ENCODE measurements around the gene NUDT22.
"Not testable (repeated sequence)": the region's sequence is repeated elsewhere in the genome, so short reads cannot be mapped to it uniquely, and the experiment has no call there.

The NUDT22 gene

DNA sequence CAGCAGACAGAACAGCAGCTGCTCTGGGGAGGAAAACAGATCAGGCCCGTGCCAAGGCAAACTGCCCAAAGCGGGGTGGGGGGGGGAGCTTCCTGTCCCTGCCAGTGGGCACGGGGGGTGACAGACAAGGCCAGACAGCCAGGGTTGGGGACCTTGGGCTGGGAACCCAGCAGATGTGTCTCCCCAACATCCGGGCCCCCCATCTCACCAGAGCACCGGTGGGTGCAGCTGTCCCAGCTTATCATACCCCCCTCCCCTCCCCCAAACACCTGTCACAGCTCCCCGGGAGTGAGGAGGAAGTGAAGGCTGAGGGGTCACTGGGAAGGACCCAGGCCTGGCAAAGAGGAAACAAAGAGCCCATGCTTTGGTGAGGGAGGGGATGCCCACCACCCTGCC lies 19.3 kb downstream of the NUDT22 start:
- FAIRE-seq: no peak

DNA sequence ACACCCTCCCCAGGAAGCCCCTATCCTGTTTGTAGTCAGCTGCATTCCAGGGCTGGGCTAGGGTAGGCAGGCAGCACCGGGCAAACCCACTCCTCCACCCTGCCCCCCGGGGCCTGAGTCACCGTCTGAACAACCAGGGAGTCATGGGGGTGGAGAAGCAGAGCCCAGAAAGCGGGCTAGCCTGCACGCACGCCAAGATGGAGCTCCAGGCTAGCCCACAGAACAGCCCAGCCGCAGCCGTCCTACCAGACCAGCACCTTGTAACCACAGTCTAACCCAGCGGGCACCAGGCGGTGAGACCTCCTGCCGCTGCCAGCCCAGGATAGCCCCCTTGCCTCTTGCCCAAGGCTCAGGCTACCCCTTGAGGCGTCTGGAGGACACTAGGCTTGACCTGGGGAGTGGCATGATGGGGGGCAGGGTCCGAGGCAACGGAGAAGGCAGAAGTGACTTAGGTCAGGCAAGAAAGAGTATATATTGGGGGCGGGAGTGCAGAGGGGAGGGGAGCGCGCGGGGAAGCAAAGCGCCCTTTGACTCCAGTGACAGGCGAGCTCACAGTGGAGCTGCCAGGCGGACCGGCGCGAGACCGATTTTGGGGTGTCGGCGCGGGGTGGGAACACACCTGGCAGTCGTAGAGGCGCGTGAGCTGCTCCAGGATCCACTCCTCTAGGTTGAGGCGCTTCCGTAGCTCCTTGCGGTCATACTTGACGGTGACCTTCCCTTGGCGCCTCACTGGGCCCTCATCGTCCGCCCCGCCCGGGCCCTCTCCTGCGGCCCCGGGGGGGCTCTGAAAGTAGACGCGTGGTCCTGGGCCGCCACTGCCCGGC lies 19.9 kb downstream of the NUDT22 start:
- no peak for FAIRE-seq

DNA sequence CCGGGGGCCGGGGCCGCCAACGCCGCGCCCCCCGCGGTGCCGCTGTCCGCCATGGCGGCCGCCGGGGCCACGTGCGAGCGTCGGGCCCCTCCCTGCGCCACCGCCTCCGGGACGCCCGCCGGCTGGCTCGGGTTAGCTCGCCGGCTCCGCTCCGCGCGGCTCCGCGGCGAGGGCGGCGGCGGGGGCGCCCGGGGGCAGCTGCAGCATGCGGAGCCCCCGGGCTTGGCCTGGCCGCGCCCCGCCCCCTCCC lies 20.5 kb downstream of the NUDT22 start:
- not testable (repeated sequence) for FAIRE-seq

DNA sequence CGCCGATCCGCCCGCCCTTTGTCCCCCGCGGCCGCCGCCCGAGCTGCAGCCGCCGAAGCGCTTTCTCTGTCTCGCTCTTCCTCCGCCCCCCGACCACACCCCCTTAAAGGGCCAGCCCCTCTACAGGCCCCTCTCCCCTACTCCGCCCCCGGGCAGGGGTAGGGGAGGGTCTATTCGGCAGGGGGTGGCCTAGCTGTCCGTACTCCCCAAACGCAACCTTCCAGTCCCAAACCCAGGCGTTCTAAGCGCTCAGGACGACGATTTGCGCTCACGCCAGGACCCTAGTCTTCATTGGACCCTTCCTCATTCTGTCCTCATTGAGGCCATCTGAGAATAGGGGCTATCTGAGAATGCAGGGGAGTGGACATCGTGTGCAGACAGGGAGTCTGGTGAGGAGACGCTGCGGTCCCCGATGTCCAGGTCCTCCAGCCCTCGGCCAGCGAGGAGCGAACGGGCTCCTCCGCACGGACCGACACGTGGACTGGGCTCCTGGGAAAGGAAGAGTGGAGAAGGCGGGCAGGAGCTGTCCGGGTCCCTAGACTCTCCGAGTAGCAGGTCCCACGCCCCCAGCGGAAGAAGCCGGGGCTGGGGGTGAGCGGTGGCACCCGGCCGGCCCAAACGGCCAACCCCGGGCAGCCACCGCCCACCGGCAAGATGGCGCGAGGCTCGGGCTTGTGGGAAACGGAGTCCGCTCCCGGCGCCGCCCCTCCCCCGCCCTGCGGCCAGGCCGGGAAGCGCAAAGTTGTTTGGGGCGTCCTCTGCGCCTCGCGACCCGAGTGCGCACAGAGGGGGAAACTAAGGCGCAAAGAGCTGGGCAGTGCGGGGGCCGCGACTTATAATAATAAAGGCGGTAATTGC lies 21.0 kb downstream of the NUDT22 start, which contains the start of gene PPP1R14B:
Gene PPP1R14B (minus strand): TSS at position 73 of the 858 bp plus-strand sequence. CDS start 270 bp downstream, outside the sequence.
- FAIRE-seq: no peak

DNA sequence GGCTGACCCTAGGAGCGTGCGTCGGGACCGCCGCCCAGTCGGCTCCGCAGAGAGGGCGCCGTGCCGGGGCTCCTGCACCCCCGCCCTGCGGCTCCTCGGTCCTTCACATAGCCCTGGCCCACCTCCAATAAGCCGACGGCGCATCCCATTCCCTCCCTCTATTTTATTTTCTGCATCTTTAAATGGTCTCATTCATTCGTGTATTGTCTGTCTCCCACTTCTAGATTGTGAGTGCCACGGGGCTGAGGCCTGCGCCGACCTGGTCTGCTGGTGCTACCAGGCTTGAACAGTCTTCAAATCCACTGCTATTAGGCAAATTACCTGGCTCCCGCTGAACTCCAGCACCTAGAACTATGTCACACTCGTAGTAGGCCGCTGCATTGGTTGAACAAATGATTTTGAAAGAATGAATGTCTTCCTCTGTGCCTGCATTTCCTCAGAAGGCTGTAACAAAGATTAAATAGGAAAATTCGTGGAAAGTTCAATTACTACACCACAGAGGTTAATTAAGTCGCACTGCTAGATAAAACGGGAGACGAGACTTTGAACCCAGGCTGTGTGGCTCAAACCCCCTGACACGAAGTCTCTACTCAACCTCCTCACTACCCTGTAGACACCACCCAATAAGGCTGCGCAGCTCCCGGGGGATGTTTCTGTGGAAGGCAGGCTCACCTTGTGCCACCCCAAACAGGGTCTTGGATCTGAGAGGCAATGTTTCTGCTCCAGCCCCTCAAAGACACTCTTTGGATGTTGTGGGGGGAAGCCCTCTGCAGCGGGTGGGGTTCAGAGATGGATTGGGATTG lies 21.9 kb downstream of the NUDT22 start:
- FAIRE-seq: no peak

DNA sequence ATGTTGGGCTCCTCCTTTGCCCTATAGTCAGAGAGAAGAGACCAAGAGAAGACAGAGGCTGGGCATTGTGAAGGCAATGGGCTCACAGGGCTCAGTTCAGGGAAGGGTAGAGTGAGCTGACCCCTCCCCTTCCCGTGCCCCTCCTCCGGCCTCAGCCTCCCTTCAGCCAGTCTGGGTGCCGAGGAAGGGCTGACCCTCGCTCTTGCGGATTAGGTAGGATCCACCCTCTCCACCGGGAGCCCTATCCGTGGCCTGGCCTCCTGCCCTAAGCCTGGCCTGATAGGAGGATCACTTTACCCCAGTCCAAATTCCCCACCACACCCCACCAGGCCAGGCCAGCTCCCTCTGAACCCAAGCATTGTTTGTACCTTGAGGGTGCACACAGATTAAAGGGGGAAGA lies 22.5 kb downstream of the NUDT22 start:
- no peak for FAIRE-seq

DNA sequence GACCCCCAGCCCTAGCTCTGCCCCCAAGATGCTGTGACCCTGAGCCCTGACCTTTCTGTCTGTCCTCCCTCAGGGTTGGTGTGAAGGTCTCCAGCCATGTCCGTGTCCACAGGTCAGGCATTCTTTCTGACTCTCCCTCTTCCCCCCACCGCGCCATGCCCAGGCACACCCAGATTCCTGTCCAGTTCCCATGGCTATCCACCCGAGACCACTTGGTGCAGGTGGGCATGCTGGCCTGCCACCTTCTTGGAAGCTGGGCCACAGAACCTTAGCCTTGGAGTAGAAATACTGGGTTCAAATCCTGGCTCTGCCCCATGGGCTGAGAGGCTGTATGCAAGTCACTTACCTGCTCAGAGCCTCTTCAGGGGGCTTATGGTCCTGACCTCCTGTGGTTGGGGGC lies 23.0 kb downstream of the NUDT22 start:
- no peak for FAIRE-seq

DNA sequence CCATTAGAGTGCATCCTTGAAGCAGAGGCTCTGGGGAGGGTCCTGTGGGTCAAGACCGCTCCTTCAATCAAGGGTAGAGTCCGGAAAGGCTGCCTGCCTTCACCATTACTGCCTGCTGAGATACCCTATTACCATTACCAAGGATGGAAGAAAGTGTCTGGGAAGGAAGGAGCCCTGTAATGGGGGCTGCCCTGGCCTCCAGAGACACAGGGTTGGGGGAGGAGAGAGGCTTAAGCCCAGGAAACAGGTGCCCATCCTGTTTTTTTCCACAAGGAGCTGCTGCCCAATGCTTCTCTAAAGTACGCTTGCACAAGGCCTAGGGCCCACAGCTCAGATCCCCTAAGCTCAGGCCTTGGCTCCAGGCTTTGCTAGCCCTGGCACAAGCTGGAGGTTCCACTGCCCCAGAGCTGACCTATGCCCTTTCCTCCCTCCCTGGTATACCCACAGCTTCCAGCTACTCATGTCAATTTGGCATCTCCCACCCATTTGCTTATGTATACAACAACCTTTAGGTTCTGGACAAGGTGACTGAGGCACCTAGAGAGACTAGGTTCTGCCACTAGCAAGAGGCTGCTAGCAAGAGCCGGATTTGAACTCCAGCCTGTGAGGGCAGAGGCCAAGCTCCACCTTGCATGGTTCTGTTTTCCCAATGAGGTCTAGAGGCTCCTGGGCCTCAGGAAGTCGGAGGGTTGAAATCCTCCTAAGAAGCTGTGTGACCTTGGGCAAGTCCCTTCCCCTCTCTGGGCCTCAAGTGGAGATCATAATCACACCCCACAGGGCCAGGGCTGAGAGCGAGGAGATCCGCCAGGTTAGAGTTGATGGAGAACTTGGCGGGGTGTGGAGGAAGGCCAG lies 23.7 kb downstream of the NUDT22 start:
- FAIRE-seq: no peak

DNA sequence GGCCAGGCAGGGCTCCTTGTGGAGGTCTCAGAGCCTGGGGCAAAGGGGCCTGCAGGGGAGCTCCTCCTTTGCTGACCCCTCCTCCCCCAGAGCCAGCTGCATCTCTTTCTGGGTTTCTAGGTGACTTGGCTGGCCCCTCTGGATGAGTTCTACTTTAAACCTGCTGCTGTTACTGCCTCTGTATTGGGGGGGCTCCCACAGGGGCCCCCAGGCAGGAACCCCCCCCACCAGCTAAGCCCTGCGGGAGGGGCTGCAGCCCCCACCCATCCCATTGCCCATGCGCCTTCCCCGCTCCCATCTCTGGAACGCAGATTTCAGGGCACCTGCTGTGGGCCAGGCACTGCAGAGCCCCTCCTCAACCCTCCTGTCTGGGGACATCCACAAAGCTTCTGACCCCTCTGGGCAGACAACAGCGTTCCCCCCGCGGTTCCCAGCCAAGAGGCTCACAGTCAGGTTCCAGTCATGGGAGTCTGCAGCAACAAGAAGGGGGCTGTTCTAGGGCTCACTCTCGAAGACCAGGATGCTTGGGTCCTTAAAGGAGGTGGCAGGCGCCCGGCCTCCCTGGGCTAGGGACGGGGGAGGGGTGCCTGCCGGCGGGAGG lies 24.4 kb downstream of the NUDT22 start:
- no peak for FAIRE-seq

DNA sequence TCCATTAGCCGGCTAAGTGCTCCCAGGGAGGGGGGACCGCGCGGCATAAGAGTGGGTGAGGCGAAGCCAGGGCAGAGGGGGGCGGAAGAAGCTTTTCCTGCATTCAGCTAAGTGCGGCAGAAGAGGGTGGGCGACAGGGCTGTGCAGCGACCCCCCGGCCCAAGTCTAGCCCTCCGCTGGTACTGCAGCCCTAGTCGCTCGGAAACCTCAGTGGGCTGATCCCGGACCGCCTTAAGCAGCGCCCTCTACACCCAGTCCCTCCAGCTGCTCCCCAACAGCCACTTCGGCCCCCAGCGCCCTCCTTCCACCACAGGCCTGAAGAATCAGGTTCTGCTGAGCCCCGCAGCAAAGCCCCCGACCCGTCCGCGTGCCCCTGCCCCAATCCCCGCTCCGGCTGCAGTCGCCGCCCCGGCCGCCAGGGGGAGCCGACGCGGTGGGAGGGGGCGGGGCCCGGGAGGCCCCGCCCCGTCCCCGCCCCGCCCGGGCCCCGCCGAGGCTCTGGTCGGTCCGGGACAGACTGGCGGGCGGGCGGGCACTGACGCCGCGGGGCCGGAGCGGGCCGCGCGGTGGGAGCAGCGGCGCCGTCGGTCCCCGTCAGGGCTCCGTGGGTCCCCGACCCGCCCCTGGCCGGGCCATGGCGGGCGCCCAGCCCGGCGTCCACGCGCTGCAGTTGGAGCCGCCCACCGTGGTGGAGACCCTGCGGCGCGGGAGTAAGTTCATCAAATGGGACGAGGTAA lies 25.1 kb downstream of the NUDT22 start, which contains the start of gene PLCB3:
Gene PLCB3 (plus strand): TSS at position 515 of the 737 bp plus-strand sequence. CDS start 120 bp downstream, at position 635.
- FAIRE-seq: no peak

DNA sequence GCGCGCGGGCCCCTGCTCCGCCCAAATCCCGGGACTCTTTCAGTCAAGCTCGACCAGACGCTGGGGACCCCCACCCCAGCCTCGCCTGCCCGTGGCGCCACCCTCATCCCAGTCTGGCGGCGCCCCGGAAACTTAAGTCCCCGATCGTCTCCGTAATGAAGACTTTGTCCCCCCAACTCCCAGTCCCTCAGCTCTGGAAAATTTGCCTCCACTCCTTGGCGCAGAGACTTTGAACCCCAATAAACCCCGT lies 25.6 kb downstream of the NUDT22 start:
- FAIRE-seq: no peak

DNA sequence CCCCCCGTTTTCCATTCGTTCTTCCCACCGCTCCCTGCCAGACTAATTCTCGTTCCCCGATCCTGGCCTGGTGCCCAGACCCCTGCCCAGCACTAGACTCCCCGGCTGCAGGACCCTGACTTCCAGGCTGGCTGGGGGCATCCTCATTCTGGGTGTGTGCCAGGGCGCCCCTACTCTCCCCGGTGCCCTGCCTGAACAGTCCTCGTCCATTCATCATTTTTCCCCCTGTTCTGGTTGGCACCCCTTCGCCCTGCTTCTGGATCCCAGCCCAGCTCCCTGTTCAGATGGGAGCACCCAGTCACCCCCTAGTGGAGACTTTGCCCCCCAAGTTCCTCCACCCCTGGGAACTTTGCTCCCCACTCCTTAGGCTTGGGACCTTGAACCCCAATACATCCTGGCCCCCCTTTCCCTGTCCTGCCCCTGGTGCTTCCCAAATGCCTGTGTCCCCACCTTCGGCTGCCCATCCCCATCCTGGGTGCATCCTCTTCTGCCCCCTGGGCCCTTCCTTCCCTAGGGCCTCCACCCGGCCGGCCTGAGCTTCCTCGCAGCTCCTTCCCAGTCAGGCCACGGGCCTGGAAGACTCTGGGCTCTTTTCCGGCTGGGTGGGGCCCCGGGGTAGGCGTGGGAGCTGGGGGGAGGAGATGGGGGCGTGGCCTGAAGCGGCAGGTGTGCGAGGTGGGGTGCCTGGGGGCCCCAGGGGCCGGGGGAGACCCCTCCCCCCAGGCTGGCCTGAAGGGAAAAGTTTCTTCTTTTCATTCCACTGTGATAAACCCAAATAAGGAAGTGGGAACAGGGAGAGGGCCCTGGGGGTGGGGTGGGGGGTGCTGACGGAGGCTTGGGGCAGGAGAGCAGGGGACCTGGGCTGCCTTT lies 26.2 kb downstream of the NUDT22 start:
- FAIRE-seq: no peak

DNA sequence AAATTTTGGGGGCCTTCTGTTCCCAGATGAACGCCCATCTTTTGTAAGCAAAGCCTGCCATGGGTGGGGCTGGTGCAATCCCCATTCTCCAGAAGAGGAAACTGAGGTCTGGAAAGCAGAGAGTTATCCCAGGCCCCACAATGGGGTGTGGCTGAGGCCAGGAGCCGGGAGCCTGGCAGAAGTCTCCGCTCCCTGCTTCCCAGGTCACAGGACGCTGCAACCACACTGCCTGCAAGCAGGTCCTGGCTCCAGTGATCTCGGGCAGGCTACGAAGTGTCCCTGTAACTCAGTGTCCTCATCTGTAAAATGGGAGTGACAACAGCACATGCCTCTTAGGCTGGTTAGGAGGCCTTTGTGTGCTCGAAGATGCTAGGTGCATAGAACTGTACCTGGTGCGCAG lies 27.0 kb downstream of the NUDT22 start:
- no peak for FAIRE-seq

DNA sequence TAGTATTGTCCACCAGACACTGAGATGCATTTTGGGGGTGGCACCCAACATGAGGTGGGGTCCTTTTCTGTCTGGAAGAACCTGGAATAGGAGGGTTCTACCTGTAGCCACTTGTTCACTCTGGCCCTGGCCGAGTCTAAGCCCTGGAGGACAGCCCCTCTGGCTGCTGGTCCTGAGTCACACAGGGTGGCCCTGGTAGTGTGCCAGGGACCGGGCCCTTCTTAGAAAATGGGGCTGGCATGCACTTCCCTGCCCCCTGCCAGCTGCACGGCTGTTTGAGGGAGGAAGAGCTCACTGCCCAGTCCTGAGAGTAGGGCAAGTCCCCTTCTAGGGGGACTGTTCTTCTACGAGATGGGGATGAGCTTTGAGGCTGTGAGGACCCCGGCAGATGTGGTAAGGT lies 27.4 kb downstream of the NUDT22 start:
- FAIRE-seq: no peak

DNA sequence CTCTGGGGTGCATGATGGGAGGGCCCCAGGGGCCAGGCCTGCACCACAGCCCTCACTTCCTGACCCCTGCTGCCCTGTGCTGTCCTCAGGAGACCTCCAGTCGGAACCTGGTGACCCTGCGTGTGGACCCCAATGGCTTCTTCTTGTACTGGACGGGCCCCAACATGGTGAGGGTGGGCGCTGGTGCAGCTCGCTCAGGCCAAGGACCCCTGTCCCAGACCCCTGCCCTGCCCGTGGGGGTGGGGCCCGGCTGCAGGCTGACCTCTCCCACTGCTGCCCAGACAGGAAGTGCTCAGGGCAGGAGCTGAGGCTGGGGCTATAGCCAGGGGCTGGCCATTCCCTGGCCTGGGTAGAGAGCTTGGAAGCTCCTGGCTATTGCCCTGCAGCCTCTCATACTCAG lies 28.3 kb downstream of the NUDT22 start:
- no peak for FAIRE-seq

DNA sequence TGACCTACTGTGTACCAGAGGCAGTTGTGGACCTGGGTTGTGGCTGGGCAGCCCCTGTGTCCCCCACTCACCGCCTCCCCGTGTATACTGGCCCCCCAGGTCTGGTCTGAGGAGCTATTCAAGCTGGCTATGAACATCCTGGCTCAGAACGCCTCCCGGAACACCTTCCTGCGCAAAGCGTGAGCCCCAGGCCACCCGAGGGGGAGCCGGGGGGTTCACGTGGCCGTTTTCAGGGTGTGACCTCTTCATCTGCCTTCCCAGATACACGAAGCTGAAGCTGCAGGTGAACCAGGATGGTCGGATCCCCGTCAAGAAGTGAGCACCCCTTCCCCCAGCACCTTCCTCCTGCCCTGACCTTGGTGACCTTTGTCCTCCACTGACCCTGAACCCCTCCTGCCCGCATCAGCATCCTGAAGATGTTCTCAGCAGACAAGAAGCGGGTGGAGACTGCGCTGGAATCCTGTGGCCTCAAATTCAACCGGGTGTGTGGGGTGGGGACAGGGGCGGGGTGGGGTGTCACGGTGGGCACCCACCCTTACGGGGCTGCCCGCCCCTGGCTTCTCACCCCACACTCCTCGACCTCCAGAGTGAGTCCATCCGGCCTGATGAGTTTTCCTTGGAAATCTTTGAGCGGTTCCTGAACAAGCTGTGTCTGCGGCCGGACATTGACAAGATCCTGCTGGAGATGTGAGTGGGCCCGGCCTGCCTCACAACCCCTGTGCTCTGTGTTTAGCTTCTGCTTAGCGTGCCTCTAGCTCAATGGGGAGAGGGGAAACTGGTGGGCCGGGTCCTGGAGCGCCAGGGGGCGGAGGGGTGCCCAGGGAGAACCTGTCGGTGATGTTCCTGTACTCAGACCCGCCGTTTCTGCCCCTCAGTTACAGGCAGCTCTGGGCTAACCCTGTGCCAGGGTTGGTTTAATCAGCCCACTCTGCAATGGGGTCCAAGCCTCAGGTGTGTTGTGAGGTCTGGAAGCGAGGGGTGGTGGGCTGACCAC lies 29.4 kb downstream of the NUDT22 start:
- FAIRE-seq: no peak

DNA sequence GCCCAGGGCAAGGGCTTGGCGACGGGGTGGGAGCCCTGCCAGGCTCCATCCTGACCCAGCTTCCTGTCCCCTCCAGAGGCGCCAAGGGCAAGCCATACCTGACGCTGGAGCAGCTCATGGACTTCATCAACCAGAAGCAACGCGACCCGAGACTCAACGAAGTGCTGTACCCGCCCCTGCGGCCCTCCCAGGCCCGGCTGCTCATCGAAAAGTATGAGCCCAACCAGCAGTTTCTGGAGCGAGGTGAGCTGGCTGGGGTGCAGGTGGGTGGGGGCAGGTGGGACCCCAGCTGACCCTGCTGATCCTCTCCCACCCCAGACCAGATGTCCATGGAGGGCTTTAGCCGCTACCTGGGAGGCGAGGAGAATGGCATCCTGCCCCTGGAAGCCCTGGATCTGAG lies 30.2 kb downstream of the NUDT22 start:
- FAIRE-seq: no peak

DNA sequence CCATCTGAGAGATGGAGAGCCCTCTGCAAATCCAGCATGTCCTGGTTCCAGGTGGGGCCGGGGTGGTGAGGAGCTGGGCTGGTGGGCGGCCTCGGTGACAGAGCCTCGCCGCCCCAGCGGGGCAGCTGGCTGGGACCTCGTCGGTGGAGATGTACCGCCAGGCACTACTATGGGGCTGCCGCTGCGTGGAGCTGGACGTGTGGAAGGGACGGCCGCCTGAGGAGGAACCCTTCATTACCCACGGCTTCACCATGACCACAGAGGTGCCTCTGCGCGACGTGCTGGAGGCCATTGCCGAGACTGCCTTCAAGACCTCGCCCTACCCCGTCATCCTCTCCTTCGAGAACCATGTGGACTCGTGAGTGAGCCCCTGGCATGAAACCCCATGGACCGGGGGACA lies 32.3 kb downstream of the NUDT22 start:
- FAIRE-seq: no peak

DNA sequence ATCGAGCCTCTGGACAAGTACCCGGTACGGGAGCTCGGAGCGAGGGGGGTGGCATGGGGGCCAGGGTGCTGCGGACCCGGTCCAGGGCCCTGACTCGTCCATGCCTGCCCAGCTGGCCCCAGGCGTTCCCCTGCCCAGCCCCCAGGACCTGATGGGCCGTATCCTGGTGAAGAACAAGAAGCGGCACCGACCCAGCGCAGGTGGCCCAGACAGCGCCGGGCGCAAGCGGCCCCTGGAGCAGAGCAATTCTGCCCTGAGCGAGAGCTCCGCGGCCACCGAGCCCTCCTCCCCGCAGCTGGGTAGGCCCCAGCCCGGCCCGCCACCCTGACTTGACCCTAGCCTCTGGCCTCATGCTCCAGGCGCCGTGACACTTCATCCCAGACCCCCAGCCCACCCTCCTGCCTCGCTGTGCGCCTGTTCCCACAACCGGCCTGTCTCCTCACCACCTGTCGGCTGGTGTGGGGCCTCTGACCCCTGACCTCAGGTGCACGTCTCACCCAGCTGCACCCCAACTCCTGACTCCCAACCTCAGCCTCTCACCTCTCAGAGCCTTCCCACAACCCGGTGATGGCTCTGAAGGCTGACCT lies 33.0 kb downstream of the NUDT22 start:
- no peak for FAIRE-seq

Measured in A204.1 (cell line).